GM11168 (cell line): ENCODE measurements around the gene ABCB9.

Experiments
- in situ Hi-C: fragments of 300-500 bp; cut with MboI; formaldehyde crosslinking; loops from one replicate; pipeline ENCODE4 v1.12.0; 2022; ENCODE audit warnings: low sequenced_read_pairs; ENCODE audit not compliant: unreplicated experiment

The ABCB9 gene

DNA sequence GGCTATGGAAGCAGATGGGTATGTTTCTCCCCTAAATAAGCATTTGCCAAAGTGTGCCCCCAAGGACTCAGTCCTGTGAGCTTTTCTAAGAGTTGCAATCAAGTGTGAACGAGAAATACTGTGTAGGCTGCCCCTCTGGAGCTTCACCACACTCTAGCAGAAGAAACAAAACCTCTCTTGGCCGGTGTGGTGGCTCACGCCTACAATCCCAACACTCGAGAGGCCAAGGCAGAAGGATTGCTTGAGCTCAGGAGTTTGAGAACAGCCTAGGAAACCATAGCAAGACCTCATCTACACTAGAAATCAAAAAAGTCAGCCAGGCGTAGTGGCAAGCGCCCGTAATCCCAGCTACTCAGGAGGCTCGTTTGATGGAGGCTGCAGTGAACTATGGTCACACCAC, 80.1 kb downstream of the ABCB9 start:
- in situ Hi-C loops = no loop called here

DNA sequence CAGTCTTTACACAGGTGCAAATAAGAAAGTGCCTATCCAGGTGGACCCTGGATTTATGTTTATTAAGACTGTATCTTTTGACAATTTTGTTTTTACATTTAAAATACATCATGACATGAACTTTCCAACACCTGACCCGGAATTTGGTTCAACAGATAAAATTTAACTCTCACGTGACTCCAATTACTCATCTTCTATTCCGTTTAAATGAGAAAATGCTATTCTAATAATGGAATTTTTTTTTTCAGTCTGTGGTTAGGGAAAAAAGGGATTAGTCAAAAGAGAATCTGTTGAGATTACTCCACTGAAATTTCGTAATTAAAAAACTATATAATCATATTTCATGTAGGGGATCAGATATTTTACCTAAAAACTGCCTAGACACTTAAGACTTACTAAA, 81.4 kb downstream of the ABCB9 start:
- in situ Hi-C loops = no loop called here

DNA sequence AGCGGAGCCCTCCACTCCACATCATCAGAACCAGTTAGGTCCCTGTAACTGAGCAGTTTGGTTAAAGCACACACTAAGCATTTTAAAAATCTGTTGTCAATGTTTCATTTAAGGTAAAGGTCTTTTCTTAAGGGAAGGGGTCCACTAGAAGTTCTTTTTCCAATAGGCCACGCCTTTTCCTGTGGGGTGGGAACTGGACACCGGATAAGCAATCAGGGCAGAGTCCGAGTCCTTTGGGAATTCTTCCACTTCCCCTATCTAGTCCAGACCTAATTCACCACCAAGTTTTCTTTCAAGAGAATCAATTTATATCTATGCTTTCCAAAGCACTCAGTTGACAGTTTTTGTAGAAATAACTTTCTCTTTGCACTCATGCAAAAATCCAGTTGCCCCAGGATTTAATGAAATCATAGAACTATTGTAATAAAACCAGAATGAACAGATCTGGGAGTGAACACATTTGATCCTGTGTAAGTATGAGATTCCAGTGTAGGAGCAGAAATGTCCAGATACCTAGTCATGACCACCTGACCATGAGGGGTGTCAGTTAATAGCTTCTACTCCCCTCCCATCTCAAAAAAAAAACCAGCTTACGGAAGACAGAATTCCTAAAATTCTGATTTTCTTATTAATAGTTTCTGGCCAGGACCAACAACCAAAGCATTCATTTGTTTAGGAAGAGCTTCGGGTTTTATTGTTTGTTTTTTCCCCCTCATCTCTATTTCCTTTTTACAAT, 82.0 kb downstream of the ABCB9 start:
- in situ Hi-C loops = no loop called here

DNA sequence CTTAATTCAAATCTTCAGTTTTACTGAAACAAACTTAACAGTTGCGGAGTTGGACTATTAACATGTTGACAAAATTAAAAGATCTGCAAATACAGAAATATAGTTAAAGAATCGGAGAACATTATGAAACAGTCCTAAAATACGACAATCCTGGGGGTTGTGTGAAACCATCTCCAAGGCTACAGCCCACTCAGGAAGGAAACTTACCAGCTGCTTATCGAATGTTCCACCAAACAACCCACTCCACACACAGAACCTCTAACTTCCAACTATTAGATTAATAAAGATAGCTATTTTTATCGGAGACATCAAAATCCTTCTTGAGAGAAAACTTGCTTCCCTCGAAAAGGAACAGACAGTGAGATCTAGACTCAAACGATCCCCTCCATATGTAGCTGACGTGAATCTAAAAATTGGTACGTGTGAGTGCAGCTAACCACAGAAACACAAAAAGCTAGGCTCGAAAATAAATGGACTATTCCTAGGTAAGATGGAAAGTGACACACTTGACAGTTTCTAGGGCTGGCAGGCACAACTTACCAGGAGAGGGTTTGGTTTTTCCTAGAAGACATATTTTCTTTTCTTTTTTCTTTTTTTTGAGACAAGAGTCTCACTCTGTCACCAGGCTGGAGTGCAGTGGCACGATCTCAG, 83.2 kb downstream of the ABCB9 start:
- in situ Hi-C loops = no loop called here

DNA sequence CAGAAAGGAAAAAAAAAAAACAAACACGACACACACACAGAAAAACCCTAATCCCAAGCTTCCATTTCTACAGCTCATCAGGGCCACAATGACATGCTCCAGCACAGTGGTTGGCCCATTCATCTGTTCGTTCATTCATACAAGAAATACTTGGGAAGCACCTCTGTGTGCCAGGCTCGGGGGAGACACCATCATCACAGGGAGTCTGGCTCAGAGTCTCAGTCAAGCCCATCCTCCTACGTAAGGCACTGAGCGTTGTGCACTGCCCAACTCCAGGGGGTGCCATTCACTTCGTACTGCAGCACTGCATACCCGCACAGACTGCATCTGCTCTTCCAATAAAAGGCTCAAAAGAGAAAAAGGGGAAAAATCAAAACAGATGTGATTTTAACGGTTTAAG, 85.6 kb downstream of the ABCB9 start:
- in situ Hi-C loops = no loop called here

DNA sequence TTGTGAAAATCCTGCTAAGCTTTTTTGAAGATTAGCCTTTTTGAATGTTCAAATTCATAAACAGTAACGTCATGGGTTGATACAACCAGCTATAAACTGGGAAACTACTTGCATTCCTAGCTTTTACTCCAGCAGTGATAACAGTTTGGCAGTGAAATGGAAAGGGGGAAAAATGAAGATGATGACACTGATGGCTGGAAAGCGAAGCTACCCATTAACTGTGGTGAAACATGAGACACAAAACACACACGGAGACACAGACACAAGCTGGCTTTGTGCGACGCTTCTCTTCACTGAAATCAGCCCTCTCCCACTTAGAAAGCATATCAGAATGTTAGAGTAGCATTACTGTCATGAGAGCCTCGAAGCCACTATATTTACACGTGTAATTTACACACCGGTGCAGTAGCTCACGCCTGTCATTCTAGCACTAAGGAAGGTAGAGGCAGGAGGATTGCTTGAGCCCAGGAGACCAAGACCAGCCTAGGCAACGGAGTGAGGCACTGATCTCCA, 86.1 kb downstream of the ABCB9 start:
- in situ Hi-C loops = no loop called here
